Stimulated activated CD4-positive, alpha-beta T cell treated with anti-CD3 and anti-CD28 coated beads, Interleukin-1b, Interleukin-23, amount 100 ng/mL, for 48 hours (primary cell): ENCODE data around the gene ESR1.
"Not testable (repeated sequence)": the region's sequence is repeated elsewhere in the genome, so short reads cannot be mapped to it uniquely, and the experiment has no call there.

Experiments used
- DNase-seq: peaks from one replicate; pipeline ENCODE4 v3.0.0-alpha.2; 2020

The ESR1 gene

GRCh38 chr6:152059909-152060308, 252.4 kb downstream of the ESR1 start:
- no peak for DNase-seq

- DNase-seq: no peak
Measured at GRCh38 chr6:152062476-152062875, 255.0 kb downstream of the ESR1 start.

- no peak for DNase-seq
Measured at GRCh38 chr6:152063170-152063921, 255.9 kb downstream of the ESR1 start.

- DNase-seq: no peak
Measured at GRCh38 chr6:152068622-152069261, 261.3 kb downstream of the ESR1 start.

- DNase-seq: no peak
Measured at GRCh38 chr6:152070556-152070955, 263.1 kb downstream of the ESR1 start.

- no peak for DNase-seq
Measured at GRCh38 chr6:152071318-152071717, 263.8 kb downstream of the ESR1 start.

GRCh38 chr6:152071843-152072242, 264.4 kb downstream of the ESR1 start:
- no peak for DNase-seq

- not testable (repeated sequence) for DNase-seq
Measured at GRCh38 chr6:152076242-152076641, 268.8 kb downstream of the ESR1 start.

GRCh38 chr6:152078001-152078400, 270.5 kb downstream of the ESR1 start:
- no peak for DNase-seq

GRCh38 chr6:152078804-152079203, 271.3 kb downstream of the ESR1 start:
- DNase-seq: no peak

- no peak for DNase-seq
Measured at GRCh38 chr6:152085451-152085921, 278.0 kb downstream of the ESR1 start.

- no peak for DNase-seq
Measured at GRCh38 chr6:152086223-152086873, 278.9 kb downstream of the ESR1 start.

- no peak for DNase-seq
Measured at GRCh38 chr6:152087096-152087495, 279.6 kb downstream of the ESR1 start.

GRCh38 chr6:152087701-152088100, 280.2 kb downstream of the ESR1 start:
- DNase-seq: no peak

GRCh38 chr6:152089992-152090391, 282.5 kb downstream of the ESR1 start:
- DNase-seq: no peak

- DNase-seq: no peak
Measured at GRCh38 chr6:152091201-152091600, 283.7 kb downstream of the ESR1 start.

GRCh38 chr6:152091851-152092341, 284.4 kb downstream of the ESR1 start:
- no peak for DNase-seq

GRCh38 chr6:152093711-152094110, 286.2 kb downstream of the ESR1 start:
- DNase-seq: no peak

GRCh38 chr6:152094276-152094675, 286.8 kb downstream of the ESR1 start:
- DNase-seq: no peak

- DNase-seq: peak; percentile 39
Measured at GRCh38 chr6:152094992-152095592, 287.6 kb downstream of the ESR1 start.

GRCh38 chr6:152096863-152097496, 289.5 kb downstream of the ESR1 start:
- no peak for DNase-seq

GRCh38 chr6:152098683-152099082, 291.2 kb downstream of the ESR1 start:
- DNase-seq: no peak
